HG03066 (cell line): ENCODE measurements around the gene SH2D7.

Experiments used
- ATAC-seq: cut with Tn5 transposase; IDR thresholded peaks from one replicate; pipeline ENCODE4 v1.9.1; 2021; ENCODE audit warnings: low read depth; ENCODE audit not compliant: unreplicated experiment

SH2D7 gene

GRCh38 chr15:78101423-78102105, 9.2 kb downstream of the SH2D7 start:
- ATAC-seq = no peak

GRCh38 chr15:78102211-78102610, 9.8 kb downstream of the SH2D7 start:
- ATAC-seq = no peak

DNA sequence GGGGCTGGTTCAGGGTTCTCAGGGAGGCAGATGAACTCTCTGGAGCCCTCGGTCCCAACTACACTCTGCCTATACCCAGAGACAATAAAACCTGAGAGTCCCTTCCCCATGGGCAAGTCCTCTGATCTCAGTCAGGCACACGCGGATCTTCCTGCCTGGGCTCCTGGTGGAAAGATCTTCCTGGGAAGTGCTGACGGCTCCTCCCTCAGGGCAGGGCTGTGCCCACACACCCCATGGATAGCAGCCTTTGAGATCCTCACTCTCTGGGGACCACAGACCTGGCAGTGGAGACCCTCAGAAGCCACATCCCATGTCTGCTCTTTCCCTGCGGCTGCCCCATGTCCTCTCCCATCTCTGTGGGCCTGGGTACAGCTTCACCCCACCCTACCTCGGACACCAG, 10.4 kb downstream of the SH2D7 start:
- no peak for ATAC-seq

GRCh38 chr15:78103406-78104118, 11.2 kb downstream of the SH2D7 start:
- ATAC-seq = peak; percentile 82

- ATAC-seq = peak; percentile 12
Observed at GRCh38 chr15:78104119-78104479, 11.7 kb downstream of the SH2D7 start.

DNA sequence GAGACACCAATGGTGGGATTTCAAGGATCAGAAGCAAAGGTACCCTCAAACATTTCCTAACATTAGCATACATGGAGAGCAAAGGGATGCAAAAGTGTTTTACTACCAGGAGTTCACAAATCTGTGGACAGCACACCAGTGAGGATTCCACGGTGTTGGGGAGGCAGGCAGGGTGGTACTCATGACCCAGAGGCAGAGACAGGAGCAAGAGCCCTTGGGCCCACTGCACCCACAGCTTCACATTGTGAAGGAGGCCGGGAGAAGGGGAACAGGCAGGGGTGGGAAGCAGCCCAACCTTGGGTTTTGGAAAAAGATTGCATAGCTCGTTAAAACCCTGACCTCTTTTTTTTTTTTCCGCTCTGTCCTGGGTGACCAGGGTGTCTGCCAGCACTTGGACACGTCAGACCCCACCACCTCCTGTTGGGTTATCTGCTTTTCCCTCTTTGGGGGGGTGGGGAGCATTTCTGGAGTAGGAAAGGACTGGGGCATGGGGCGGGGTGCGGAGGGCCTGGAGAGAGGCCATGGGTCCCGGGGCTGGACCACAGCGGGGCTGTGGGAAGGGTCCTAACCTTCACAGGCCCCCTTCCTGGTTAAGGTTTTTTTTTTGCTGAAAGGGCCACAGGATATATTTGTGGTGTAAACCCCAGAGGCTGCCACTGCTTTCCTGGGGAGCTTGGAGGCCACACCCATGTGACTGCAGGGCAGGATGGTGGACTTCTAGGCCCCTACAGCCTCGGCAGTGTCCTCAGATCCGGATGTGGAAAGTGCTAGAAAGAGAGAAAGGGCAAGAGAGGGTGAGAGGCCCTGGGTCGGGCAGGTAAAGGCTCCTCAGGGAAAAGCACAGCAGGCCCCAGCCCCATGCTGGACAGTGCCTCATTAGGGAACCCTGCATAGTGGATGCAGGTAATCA, 12.5 kb downstream of the SH2D7 start:
- ATAC-seq = no peak

DNA sequence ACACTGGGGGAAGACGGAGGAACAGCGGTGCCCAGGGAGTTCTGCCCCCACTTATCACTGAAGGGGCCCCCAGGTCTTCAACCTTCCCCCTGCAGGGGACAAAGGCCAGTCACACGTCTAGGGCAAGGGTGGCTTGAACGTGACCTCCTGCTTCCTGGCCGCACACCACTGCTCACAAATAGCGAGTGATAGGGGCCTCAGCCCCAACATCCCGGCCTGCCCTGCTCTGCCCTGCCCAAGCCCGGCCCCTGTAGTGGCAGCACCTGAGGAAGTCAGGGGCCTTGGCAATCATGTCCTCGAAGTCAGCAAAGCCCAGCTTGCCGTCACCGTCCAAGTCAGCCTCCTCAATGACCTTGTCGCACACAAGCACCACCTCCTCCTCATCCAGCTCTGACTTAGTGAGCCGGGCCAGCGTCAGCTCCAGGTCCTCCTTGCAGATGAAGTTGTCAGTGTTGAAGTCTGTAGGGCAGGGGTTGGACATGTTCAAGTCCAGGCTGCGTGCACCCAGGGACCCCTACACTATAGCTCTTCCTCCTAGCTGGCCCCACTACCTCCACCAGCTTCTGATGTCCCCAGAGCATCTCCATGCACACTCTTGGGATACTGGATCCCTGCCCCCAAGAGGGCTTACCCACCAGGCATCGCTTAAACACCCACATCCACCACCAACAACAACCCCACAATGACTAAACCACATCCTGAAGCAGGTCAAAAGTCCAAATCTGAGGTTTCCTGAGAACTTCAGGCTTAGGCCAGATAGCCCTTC, 13.3 kb downstream of the SH2D7 start:
- ATAC-seq = no peak

GRCh38 chr15:78107471-78107870, 15.1 kb downstream of the SH2D7 start:
- no peak for ATAC-seq

GRCh38 chr15:78108300-78109084, 16.1 kb downstream of the SH2D7 start:
- ATAC-seq = no peak

- no peak for ATAC-seq
Observed at GRCh38 chr15:78109156-78109555, 16.8 kb downstream of the SH2D7 start.

GRCh38 chr15:78110096-78110495, 17.7 kb downstream of the SH2D7 start:
- no peak for ATAC-seq

GRCh38 chr15:78110916-78111475, 18.6 kb downstream of the SH2D7 start:
- no peak for ATAC-seq

- ATAC-seq = no peak
Observed at GRCh38 chr15:78111788-78112187, 19.4 kb downstream of the SH2D7 start.

DNA sequence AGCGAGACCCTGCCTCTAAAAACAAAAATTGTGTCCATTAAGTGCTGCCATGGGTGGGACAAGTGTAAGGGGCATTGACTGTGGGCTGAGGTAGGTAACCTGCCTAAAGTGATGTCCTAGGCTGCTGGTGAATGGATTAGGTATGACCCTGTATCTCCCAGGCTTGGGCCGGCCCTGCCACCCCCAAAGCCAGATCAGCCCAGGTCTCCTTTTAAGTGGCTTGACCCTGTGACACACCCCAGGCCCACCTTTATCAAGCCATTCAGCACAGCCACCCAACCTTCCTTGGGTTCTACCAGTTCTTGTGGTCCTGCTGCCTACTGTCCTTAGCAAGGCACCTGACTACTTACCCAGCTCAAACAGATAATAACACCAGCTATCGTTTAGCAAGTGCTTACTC, 20.2 kb downstream of the SH2D7 start:
- ATAC-seq = no peak

- no peak for ATAC-seq
Observed at GRCh38 chr15:78120523-78120922, 28.2 kb downstream of the SH2D7 start.

DNA sequence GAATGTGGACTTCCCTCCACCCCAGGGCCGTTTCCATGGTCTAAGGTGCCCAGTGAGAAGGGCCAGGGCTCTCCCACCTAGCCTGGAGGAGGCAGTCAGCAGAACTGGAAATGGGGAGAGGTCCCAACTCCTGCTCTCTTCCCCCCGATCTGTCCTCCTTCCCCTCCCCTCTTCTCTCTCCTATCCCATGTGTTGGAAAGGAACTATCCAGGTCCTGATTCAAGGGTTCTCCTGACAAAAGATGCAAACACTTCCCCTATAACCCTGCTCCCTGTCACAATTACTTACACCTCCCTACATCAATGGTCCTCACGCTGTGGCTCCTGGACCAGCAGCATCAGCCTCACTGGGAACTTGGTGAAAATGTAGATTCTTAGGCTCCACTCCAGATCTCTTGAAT, 32.9 kb downstream of the SH2D7 start:
- no peak for ATAC-seq

DNA sequence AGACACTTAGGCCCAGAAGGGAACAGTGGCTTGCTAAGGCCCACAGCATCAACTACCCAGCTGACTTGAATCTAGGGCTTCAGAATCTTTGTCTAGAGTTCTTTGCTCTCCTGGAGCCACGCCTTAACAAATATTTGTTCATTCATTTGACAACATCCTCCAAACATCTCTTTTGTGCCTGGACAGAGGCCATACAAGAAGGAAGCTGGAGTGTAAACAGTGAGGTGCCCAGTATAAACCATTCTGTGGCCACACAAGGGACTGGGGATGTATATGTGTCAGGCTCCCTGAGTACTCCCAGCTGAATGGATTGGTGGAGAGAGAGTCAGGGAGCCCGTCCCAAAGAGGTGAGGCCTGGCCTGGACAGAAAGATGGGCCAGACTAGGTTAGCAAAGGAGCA, 35.5 kb downstream of the SH2D7 start:
- no peak for ATAC-seq

DNA sequence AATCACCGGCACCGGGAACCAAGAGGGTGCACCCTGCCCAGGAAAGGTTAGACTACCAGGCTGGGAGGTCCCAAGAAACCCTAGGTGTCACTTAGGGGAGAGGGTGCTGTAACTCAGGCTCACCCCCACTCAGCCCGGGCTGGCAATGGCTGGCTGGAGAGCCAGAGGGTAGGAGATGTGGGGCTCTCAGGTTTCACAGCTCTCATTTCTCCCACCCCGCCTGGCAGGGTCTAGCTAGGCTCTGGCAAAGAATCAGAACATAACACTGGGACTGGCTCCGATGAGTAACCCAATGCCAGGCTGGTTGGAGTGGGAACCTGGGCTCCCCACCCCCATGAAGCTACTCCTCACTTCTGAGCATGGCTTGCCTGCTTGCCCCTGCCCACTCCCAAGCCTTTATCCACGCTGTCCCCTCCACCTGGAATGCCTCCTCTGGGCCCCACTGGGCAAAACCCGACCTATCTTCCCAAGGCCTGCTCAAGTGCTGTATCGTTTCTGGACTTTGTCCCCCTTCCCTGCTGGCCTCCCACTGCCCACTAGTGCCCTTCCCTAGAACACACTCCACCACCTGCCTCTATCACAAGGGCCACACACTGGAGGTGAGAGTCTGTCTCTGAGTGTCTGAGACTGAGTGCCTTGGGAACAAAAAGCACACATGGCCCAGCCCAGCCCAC, 36.9 kb downstream of the SH2D7 start:
- ATAC-seq = no peak

DNA sequence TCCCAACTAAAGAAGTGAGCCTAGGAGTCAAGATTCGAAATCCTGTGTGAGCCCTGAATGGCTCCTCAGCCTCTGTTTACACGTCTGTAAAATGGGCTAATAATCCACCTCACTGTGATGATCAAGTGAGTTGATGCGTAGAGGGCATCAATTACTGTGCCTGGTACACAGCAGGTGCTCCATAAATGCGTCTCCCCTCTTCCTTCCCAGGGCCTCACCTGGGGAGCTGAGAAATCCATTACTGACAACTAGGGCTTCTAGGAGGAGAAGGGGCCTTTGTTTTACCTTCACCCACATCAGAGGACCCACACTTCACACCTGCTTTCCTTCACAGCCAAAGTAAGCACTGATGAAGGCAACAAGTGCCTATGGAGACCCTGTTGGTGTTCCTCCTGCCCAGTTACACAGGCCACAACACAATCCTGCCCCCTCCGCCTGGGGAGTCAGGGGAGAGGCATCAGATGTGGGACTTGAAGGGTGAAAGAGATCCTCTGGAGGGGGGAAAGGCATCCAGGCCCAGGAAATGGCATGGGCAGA, 37.5 kb downstream of the SH2D7 start:
- no peak for ATAC-seq
